Activated T-cell treated with anti-CD3 and anti-CD28 coated beads for 4 hours (primary cell): ENCODE results near the gene SELE.
A peak's percentile ranks its signal among the peaks of the same experiment; 100 is the strongest.

Source experiments
- DNase-seq: peaks from one replicate; pipeline ENCODE4 v3.0.0-alpha.2; 2020

SELE gene

GRCh38 chr1:169680377-169681019 lies 53.4 kb downstream of the SELE start:
- DNase-seq, result peak; percentile 56

DNA sequence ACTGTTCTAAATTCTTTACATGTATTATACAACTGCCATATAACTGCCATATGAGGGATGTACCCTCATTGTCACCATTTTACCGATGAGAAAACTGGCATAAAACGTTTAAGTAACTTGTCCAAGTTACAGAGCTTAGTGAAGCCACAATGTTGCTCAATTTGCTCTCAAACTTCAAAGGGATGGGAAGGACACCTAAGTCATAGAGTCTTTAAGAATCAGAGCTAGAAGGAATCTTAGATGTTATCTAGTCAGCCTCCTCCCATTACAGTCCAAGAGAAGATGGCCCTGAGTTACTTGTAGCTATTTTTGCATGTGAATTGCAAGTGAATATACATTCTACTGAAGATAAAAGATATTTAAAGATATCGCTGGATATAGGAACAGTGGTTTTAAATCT lies 54.2 kb downstream of the SELE start:
- DNase-seq, result no peak

GRCh38 chr1:169676001-169676400 lies 57.9 kb downstream of the SELE start:
- no peak for DNase-seq
